ENCODE results near the gene PIP5K1B. TPM values are rescaled to one million over a fixed set of nuclear protein-coding genes. Genes with fewer than 3 reads are reported as not detected.

Gene PIP5K1B
- polyA plus RNA-seq, 2 donors, result 0.14 to 0.35 TPM

DNA sequence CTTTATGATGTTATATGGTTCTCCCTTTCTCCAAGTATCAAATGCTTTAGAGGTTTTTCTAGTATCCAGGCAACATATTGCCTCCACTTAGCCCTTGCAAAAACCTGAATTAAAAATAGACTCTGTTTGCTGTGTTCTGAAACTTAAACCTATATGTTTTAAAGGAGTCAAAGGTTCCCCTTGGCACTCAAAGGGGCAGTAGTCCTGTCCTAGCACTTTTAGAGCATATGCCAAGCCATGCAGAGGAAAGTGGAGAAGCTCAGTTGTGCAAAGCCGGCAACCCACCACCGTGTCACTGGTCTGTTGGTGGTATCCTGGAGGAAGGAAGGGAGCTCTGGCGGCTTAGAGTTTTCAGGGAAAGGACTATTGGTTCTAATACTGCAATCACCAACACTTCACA, 154.3 kb downstream of the PIP5K1B start:
- H3K4me3 ChIP-seq (ENCODE audit: low read depth in 1 of 2, low read length in 2 of 2), result no peak overlapping the region
- no peaks in the 10 kb centered on the region for H3K9me3 ChIP-seq (ENCODE audit: control insufficient read depth in 2 of 2, insufficient read depth in 1 of 2, low read depth in 1 of 2, low read length in 1 of 2)
- no peak overlapping the region for H3K27ac ChIP-seq (ENCODE audit: low read depth in 2 of 2, low read length in 1 of 2)
- H3K4me1 ChIP-seq (ENCODE audit: control insufficient read depth in 2 of 2, insufficient read depth in 2 of 2, low read length in 1 of 2), result no peaks in the 10 kb centered on the region
- 70 to 71% methylated on average over 3 of the region's 3 CpGs for WGBS, 2 donors
- no peaks in the 10 kb centered on the region for H3K27me3 ChIP-seq (ENCODE audit: control insufficient read depth in 1 of 2, insufficient read depth in 2 of 2, low read length in 2 of 2)
- H3K36me3 ChIP-seq (ENCODE audit: control insufficient read depth in 2 of 2, insufficient read depth in 2 of 2, low read length in 1 of 2), result no peaks in the 10 kb centered on the region

DNA sequence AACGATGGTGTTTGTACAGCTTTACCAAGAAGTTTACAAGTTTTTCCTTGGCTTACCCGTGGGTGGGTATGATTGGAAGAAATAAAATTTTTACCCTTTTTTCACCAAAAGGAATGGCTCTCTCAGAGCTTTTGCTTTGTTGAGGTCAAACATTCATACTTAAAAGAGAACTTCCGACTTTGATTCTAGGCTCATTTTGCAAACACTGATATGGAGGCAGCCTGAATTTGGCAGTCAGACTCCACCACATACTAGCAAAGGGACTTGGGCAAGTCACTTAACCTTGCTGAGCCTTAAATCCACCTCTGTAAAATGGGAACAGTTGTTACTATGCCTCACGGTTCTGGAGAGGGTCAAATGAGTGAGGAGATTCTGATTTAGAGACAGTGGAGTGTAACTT, 155.4 kb downstream of the PIP5K1B start:
- H3K27ac ChIP-seq (ENCODE audit: low read depth in 2 of 2, low read length in 1 of 2), result no peak overlapping the region
- WGBS, 2 donors, result 68 to 79% methylated on average over 4 of the region's 4 CpGs
- no peaks in the 10 kb centered on the region for H3K27me3 ChIP-seq (ENCODE audit: control insufficient read depth in 1 of 2, insufficient read depth in 2 of 2, low read length in 2 of 2)
- no peaks in the 10 kb centered on the region for H3K9me3 ChIP-seq (ENCODE audit: control insufficient read depth in 2 of 2, insufficient read depth in 1 of 2, low read depth in 1 of 2, low read length in 1 of 2)
- H3K4me3 ChIP-seq (ENCODE audit: low read depth in 1 of 2, low read length in 2 of 2), result no peak overlapping the region
- no peaks in the 10 kb centered on the region for H3K36me3 ChIP-seq (ENCODE audit: control insufficient read depth in 2 of 2, insufficient read depth in 2 of 2, low read length in 1 of 2)
- no peaks in the 10 kb centered on the region for H3K4me1 ChIP-seq (ENCODE audit: control insufficient read depth in 2 of 2, insufficient read depth in 2 of 2, low read length in 1 of 2)

DNA sequence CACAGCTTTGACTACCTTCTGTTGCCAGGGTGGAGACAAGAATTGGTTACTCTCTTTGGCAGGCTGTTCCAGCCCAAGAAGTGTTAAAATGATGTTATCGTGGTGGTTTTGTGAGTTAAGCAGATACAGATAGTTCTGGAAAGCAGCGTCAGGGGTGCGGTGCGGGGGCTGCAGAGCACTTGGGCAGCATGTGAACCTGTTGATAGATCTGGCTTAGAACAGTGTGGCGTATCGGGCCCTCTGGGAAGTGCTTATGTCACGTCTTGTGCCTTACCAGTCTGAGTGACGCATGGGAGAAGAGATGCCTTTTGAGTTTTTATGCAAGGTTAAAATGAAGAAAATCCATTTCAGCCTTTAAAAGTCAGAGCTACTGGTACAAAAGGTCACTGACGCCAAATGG, 156.4 kb downstream of the PIP5K1B start:
- Histone ChIP-seq H3K4me3 (ENCODE audit: low read depth in 1 of 2, low read length in 2 of 2) (no peak overlapping the region), H3K9me3 (ENCODE audit: control insufficient read depth in 2 of 2, insufficient read depth in 1 of 2, low read depth in 1 of 2, low read length in 1 of 2) (no peaks in the 10 kb centered on the region), H3K27ac (ENCODE audit: low read depth in 2 of 2, low read length in 1 of 2) (no peak overlapping the region), H3K27me3 (ENCODE audit: control insufficient read depth in 1 of 2, insufficient read depth in 2 of 2, low read length in 2 of 2) (no peaks in the 10 kb centered on the region), H3K36me3 (ENCODE audit: control insufficient read depth in 2 of 2, insufficient read depth in 2 of 2, low read length in 1 of 2) (no peaks in the 10 kb centered on the region), H3K4me1 (ENCODE audit: control insufficient read depth in 2 of 2, insufficient read depth in 2 of 2, low read length in 1 of 2) (no peaks in the 10 kb centered on the region)
- WGBS, 2 donors, result 79 to 83% methylated on average over 9 of the region's 9 CpGs

DNA sequence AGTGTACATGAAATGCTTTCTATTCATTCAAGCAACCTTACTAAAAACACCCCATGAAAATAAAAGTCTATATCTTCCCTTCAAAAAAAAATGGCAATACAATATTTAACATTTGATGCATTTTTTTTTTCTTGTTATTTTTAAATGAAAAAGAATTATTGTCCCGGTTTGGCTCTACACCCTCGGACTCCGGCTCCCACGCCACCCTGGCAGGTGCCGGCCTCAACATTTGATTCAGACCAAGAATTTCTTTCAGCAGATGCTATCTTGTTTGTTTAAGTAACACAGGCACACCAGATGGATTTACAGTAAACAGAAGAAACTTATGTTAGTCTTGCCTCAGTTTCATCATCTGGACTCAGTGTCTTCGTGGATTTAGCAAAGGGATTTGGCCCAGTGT, 162.0 kb downstream of the PIP5K1B start:
- H3K9me3 ChIP-seq (ENCODE audit: control insufficient read depth in 2 of 2, insufficient read depth in 1 of 2, low read depth in 1 of 2, low read length in 1 of 2), result no peaks in the 10 kb centered on the region
- H3K27ac ChIP-seq (ENCODE audit: low read depth in 2 of 2, low read length in 1 of 2), result no peak overlapping the region
- no peak overlapping the region for H3K4me3 ChIP-seq (ENCODE audit: low read depth in 1 of 2, low read length in 2 of 2)
- no peaks in the 10 kb centered on the region for H3K36me3 ChIP-seq (ENCODE audit: control insufficient read depth in 2 of 2, insufficient read depth in 2 of 2, low read length in 1 of 2)
- no peaks in the 10 kb centered on the region for H3K27me3 ChIP-seq (ENCODE audit: control insufficient read depth in 1 of 2, insufficient read depth in 2 of 2, low read length in 2 of 2)
- no peaks in the 10 kb centered on the region for H3K4me1 ChIP-seq (ENCODE audit: control insufficient read depth in 2 of 2, insufficient read depth in 2 of 2, low read length in 1 of 2)
- WGBS, 2 donors, result 83 to 84% methylated on average over 6 of the region's 6 CpGs

DNA sequence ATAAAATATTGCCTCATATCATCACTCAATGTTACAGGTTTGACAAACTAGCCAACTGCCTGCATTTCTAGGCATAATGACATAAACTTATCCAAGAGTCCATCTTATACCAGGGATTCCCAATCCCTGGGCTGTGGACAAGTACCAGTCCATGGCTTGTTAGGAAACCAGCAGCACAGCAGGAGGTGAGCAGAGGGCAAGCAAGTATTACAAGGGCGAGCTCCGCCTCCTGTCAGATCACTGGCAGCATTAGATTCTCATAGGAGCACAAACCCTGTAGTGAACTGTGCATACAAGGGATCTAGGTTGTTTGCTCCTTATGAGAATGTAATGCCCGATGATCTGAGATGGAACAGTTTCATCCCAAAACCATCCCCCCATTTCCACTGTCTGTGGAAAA, 164.0 kb downstream of the PIP5K1B start:
- H3K4me3 ChIP-seq (ENCODE audit: low read depth in 1 of 2, low read length in 2 of 2), result no peak overlapping the region
- H3K27ac ChIP-seq (ENCODE audit: low read depth in 2 of 2, low read length in 1 of 2), result no peak overlapping the region
- H3K9me3 ChIP-seq (ENCODE audit: control insufficient read depth in 2 of 2, insufficient read depth in 1 of 2, low read depth in 1 of 2, low read length in 1 of 2), result no peaks in the 10 kb centered on the region
- no peaks in the 10 kb centered on the region for H3K36me3 ChIP-seq (ENCODE audit: control insufficient read depth in 2 of 2, insufficient read depth in 2 of 2, low read length in 1 of 2)
- H3K27me3 ChIP-seq (ENCODE audit: control insufficient read depth in 1 of 2, insufficient read depth in 2 of 2, low read length in 2 of 2), result no peaks in the 10 kb centered on the region
- WGBS, 2 donors, result 87 to 93% methylated on average over 3 of the region's 3 CpGs
- H3K4me1 ChIP-seq (ENCODE audit: control insufficient read depth in 2 of 2, insufficient read depth in 2 of 2, low read length in 1 of 2), result no peaks in the 10 kb centered on the region

DNA sequence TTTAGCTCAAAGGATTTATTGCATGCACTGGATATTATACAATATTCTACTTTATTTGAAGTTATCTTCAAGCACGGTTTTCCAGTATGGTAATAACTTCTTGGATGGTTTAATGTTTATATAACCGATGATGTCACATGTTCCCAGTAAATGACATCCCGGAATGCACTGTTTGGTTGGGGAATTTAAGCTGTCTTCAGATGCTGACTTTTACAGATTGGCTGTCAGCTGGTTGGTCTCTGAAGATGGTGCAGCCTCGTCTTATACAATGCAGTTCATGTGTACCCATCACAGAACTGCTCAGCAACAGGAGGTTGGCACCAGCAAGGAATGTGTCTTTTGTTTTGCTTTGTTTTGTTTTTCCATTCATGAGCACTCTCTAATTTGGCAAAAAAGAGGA, 165.0 kb downstream of the PIP5K1B start:
- H3K36me3 ChIP-seq (ENCODE audit: control insufficient read depth in 2 of 2, insufficient read depth in 2 of 2, low read length in 1 of 2), result no peaks in the 10 kb centered on the region
- H3K4me3 ChIP-seq (ENCODE audit: low read depth in 1 of 2, low read length in 2 of 2), result no peak overlapping the region
- H3K4me1 ChIP-seq (ENCODE audit: control insufficient read depth in 2 of 2, insufficient read depth in 2 of 2, low read length in 1 of 2), result no peaks in the 10 kb centered on the region
- no peaks in the 10 kb centered on the region for H3K27me3 ChIP-seq (ENCODE audit: control insufficient read depth in 1 of 2, insufficient read depth in 2 of 2, low read length in 2 of 2)
- WGBS, 2 donors, result 45 to 53% methylated on average over 4 of the region's 4 CpGs
- H3K27ac ChIP-seq (ENCODE audit: low read depth in 2 of 2, low read length in 1 of 2), result no peak overlapping the region
- H3K9me3 ChIP-seq (ENCODE audit: control insufficient read depth in 2 of 2, insufficient read depth in 1 of 2, low read depth in 1 of 2, low read length in 1 of 2), result no peaks in the 10 kb centered on the region

DNA sequence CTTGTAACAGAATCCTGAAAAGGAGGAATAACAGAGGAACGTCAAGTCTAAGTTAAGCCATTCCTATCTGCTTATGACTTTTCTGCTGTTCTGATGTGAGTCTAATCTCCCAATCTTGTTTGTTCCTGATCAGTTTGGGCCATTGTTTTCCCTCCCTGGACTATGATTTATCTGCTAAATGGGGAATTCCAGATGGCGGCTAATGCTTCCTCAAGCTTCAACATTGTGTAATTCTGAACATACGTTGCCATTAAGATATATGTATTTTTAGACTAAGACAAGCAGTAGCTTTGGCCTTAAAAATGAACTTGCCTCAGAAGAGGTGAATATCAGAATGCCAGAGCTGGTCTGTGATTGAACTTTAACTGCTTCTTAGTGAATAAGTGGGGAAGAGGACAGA, 166.2 kb downstream of the PIP5K1B start:
- H3K9me3 ChIP-seq (ENCODE audit: control insufficient read depth in 2 of 2, insufficient read depth in 1 of 2, low read depth in 1 of 2, low read length in 1 of 2), result no peaks in the 10 kb centered on the region
- H3K36me3 ChIP-seq (ENCODE audit: control insufficient read depth in 2 of 2, insufficient read depth in 2 of 2, low read length in 1 of 2), result no peaks in the 10 kb centered on the region
- 60 to 72% methylated on average over 3 of the region's 3 CpGs for WGBS, 2 donors
- H3K4me1 ChIP-seq (ENCODE audit: control insufficient read depth in 2 of 2, insufficient read depth in 2 of 2, low read length in 1 of 2), result no peaks in the 10 kb centered on the region
- H3K27me3 ChIP-seq (ENCODE audit: control insufficient read depth in 1 of 2, insufficient read depth in 2 of 2, low read length in 2 of 2), result no peaks in the 10 kb centered on the region
- no peak overlapping the region for H3K27ac ChIP-seq (ENCODE audit: low read depth in 2 of 2, low read length in 1 of 2)
- no peak overlapping the region for H3K4me3 ChIP-seq (ENCODE audit: low read depth in 1 of 2, low read length in 2 of 2)

DNA sequence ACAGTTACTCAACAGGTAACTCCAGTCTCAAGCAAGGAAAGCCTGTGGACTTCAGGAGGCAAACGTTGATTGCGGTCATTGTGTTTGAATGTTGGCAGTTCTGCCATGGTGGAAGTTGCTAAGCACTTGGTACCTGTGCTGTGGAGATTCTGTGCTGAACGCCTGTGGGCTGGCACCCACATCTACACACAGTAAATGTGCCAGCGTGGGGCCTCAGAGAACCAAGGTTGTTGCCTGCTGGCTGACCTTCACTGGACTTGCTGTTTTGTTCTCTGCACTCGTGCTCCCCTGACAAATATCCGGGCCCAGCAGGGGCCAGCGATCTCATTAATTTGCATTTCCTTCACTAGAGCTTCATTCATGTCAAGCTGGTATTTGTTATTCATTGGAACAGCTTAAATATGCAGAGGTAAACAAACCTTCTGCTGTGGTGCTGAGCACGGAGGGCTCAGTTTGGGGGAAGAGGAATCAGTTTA, 167.0 kb downstream of the PIP5K1B start:
- Histone ChIP-seq H3K9me3 (ENCODE audit: control insufficient read depth in 2 of 2, insufficient read depth in 1 of 2, low read depth in 1 of 2, low read length in 1 of 2) (no peaks in the 10 kb centered on the region), H3K4me1 (ENCODE audit: control insufficient read depth in 2 of 2, insufficient read depth in 2 of 2, low read length in 1 of 2) (no peaks in the 10 kb centered on the region), H3K4me3 (ENCODE audit: low read depth in 1 of 2, low read length in 2 of 2) (no peak overlapping the region), H3K36me3 (ENCODE audit: control insufficient read depth in 2 of 2, insufficient read depth in 2 of 2, low read length in 1 of 2) (no peaks in the 10 kb centered on the region), H3K27me3 (ENCODE audit: control insufficient read depth in 1 of 2, insufficient read depth in 2 of 2, low read length in 2 of 2) (no peaks in the 10 kb centered on the region), H3K27ac (ENCODE audit: low read depth in 2 of 2, low read length in 1 of 2) (no peak overlapping the region)
- 41 to 44% methylated on average over 8 of the region's 8 CpGs for WGBS, 2 donors

DNA sequence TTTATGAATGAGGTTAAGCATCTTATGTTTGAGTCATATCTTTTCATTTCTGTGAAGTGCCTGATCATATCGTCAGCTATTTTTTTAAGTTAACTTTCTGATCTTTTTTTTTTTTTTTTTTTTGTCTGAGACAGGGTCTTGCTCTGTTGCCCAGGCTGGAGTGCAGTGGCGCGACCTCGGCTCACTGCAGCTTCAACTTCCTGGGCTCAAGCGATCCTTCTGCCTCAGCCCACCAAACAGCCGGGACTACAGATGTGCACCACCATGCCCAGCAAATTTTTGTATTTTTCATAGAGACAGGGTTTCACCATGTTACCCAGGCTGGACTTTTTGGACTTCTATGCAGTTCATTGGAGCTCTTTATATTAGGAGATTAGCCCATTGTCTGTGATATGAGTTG, 168.1 kb downstream of the PIP5K1B start:
- Histone ChIP-seq H3K9me3 (ENCODE audit: control insufficient read depth in 2 of 2, insufficient read depth in 1 of 2, low read depth in 1 of 2, low read length in 1 of 2) (no peaks in the 10 kb centered on the region), H3K36me3 (ENCODE audit: control insufficient read depth in 2 of 2, insufficient read depth in 2 of 2, low read length in 1 of 2) (no peaks in the 10 kb centered on the region), H3K4me3 (ENCODE audit: low read depth in 1 of 2, low read length in 2 of 2) (no peak overlapping the region), H3K4me1 (ENCODE audit: control insufficient read depth in 2 of 2, insufficient read depth in 2 of 2, low read length in 1 of 2) (no peaks in the 10 kb centered on the region), H3K27ac (ENCODE audit: low read depth in 2 of 2, low read length in 1 of 2) (no peak overlapping the region), H3K27me3 (ENCODE audit: control insufficient read depth in 1 of 2, insufficient read depth in 2 of 2, low read length in 2 of 2) (no peaks in the 10 kb centered on the region)
- WGBS, 2 donors, result 95 to 96% methylated on average over 6 of the region's 6 CpGs

DNA sequence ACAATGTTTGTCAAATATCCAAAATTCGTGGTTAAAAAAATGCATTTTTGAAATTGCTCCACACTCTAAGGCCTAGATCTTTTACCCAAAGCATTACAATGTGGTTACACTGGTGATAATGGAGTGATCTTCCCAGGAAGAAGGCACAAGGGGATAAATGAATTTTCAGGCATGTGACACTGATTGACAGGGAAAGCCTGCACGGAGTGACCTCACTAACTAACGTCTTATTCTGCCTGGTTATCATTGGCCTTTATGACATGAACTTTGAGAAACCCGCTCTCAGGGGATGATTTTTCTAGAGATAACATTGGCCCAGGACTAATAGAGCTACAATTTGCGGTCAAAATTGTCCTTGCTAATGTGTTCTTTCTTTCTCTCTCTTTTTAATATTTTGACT, 171.2 kb downstream of the PIP5K1B start:
- Histone ChIP-seq H3K4me3 (ENCODE audit: low read depth in 1 of 2, low read length in 2 of 2) (no peak overlapping the region), H3K9me3 (ENCODE audit: control insufficient read depth in 2 of 2, insufficient read depth in 1 of 2, low read depth in 1 of 2, low read length in 1 of 2) (no peaks in the 10 kb centered on the region), H3K27ac (ENCODE audit: low read depth in 2 of 2, low read length in 1 of 2) (no peak overlapping the region), H3K27me3 (ENCODE audit: control insufficient read depth in 1 of 2, insufficient read depth in 2 of 2, low read length in 2 of 2) (no peaks in the 10 kb centered on the region), H3K36me3 (ENCODE audit: control insufficient read depth in 2 of 2, insufficient read depth in 2 of 2, low read length in 1 of 2) (no peaks in the 10 kb centered on the region), H3K4me1 (ENCODE audit: control insufficient read depth in 2 of 2, insufficient read depth in 2 of 2, low read length in 1 of 2) (no peaks in the 10 kb centered on the region)
- 75 to 83% methylated on average over 5 of the region's 5 CpGs for WGBS, 2 donors

Data from esophagus (tissue), 2 donors.